Measurements from ENCODE around the gene DIPK1B. TPM values are rescaled to one million over a fixed set of nuclear protein-coding genes. Genes with fewer than 3 reads are reported as not detected.

The DIPK1B gene
- polyA plus RNA-seq, 1 of the 3 experiments (the other 2 are of a cell fraction), result 24.5 TPM

DNA sequence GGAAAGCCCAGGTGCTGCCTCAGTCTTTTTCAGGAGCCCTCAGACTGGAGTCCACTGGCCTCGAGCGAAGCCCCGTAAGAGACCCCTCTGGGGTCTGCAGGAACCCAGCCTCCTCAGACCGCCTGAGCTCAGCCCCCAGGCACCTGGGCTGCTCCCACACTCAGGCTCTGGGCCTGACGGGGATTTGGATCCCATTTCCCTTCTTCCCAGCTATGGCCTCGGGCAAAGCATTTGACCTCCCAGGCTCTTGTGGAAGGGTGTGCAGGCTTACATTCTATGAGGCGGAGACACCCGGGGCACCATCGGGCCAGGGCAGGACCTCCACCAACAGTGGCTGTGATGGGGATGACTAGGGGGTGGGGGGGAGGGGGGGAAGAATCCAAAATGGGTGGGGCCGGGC, 29.7 kb upstream of the DIPK1B start:
- H3F3A ChIP-seq (replicated peaks; ENCODE audit: insufficient read depth), result no peaks in the 10 kb centered on the region
- no peaks in the 10 kb centered on the region for H3K36me3 ChIP-seq (replicated peaks in 1 of 2; ENCODE audit: control insufficient read depth in 1 of 2, insufficient read depth in 2 of 2, low read length in 1 of 2)
- no peak for TF ChIP-seq MXI1 (IDR thresholded peaks at IDR 0.05; ENCODE audit: low read depth, low read length)
- no peak for TF ChIP-seq NRF1 (IDR thresholded peaks at IDR 0.05; ENCODE audit: low read depth, low read length)
- no peak overlapping the region for H3K4me2 ChIP-seq
- no peaks in the 10 kb centered on the region for H3K9me3 ChIP-seq
- H3K27ac ChIP-seq (ENCODE audit: low read depth in 2 of 2, low read length in 1 of 2), result no peak overlapping the region
- no peaks in the 10 kb centered on the region for H3K27me3 ChIP-seq (ENCODE audit: insufficient read depth)
- H3K9ac ChIP-seq, result no peak overlapping the region
- ChIA-PET CTCF (interaction anchor here (0.9 to 8.5 kb wide), 5 partner anchors 10 to 199 kb away, joined by 3 to 90 read pairs (median 3); no protein-coding TSS in a partner anchor), POLR2A (no interaction called here)
- H3K4me1 ChIP-seq (ENCODE audit: control insufficient read depth in 1 of 2, insufficient read depth in 2 of 2, low read depth in 1 of 2, low read length in 1 of 2), result peaks cover 4 to 38% of the 10 kb centered on the region in 2 experiments; a peak in 2 of 4 replicates
- DNase-seq, result no peak
- H2AFZ ChIP-seq (ENCODE audit: low read depth), result no peak overlapping the region
- H3K4me3 ChIP-seq (ENCODE audit: low read depth in 2 of 2, low read length in 1 of 2), result no peak overlapping the region
- 87% methylated on average over 5 of the region's 10 CpGs for WGBS (ENCODE audit: low lambda C conversion rate)
- peaks cover 22% of the 10 kb centered on the region for H3K79me2 ChIP-seq (ENCODE audit: insufficient read depth)
- no peaks in the 10 kb centered on the region for H3K9me2 ChIP-seq
- peaks cover 11% of the 10 kb centered on the region; the same call in 1 of the 2 replicates for H4K20me1 ChIP-seq (ENCODE audit: insufficient read depth)

DNA sequence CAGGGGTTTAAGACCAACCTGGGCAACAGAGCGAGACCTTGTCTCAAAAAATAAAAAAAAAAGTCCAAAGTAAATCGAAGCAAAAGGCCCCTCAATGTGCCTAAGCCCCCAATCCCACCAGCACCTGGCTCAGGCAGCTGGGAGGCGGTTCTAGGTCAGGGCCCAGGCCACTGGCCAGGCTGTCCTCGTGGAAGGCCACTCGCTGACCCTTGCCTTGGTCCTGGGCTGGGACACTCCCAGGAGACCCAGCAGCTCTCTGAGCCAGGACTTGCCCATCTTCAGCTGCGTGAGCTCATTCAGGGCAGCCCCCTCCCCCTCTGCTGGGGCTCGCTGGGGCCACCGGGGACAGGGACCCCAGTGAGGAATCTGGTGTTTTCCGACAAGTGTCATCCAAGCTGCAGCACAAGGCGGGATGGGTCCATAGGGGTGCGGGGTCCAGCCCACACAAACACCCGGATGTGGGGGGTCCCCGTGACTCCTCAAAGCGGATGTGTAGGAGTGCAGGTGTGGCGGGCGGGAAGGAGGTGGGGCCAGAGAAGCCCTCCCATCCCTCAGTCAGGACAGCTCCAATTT, 29.1 kb upstream of the DIPK1B start:
- no peak for DNase-seq
- TF ChIP-seq SMC3 (IDR thresholded peaks at IDR 0.05; ENCODE audit: low read depth, low read length) (no peak), ELF1 (IDR thresholded peaks at IDR 0.05) (no peak), TCF12 (IDR thresholded peaks at IDR 0.05) (no peak), FOXM1 (IDR thresholded peaks at IDR 0.05; ENCODE audit: low read depth) (no peak), TEAD4 (IDR thresholded peaks at IDR 0.05; ENCODE audit: borderline replicate concordance, insufficient read depth) (no peak), PBX3 (IDR thresholded peaks at IDR 0.05) (no peak), USF2 (IDR thresholded peaks at IDR 0.05; ENCODE audit: borderline replicate concordance, low read depth, low read length) (no peak), MXI1 (IDR thresholded peaks at IDR 0.05; ENCODE audit: low read depth, low read length) (no peak), FOXJ3 (CRISPR knock-in tag; IDR thresholded peaks at IDR 0.05) (no peak), TAF1 (IDR thresholded peaks at IDR 0.05; ENCODE audit: borderline replicate concordance, low read depth, low read length) (no peak), POLR2AphosphoS5 (IDR thresholded peaks at IDR 0.05; ENCODE audit: low read depth, low read length) (no peak)
- TF ChIP-seq, protein P1, sequence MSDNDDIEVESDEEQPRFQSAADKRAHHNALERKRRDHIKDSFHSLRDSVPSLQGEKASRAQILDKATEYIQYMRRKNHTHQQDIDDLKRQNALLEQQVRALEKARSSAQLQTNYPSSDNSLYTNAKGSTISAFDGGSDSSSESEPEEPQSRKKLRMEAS (IDR thresholded peaks at IDR 0.05; ENCODE audit: low read depth), result no peak
- 96% methylated on average over 10 of the region's 16 CpGs for WGBS (ENCODE audit: low lambda C conversion rate)
- Histone ChIP-seq H3K9ac (no peak overlapping the region), H3F3A (replicated peaks; ENCODE audit: insufficient read depth) (no peaks in the 10 kb centered on the region), H3K9me3 (no peaks in the 10 kb centered on the region), H3K4me2 (no peak overlapping the region), H2AFZ (ENCODE audit: low read depth) (no peak overlapping the region), H3K36me3 (replicated peaks in 1 of 2; ENCODE audit: control insufficient read depth in 1 of 2, insufficient read depth in 2 of 2, low read length in 1 of 2) (no peaks in the 10 kb centered on the region), H3K27me3 (ENCODE audit: insufficient read depth) (no peaks in the 10 kb centered on the region), H3K4me1 (ENCODE audit: control insufficient read depth in 1 of 2, insufficient read depth in 2 of 2, low read depth in 1 of 2, low read length in 1 of 2) (peaks cover 4 to 37% of the 10 kb centered on the region in 2 experiments; a peak in 2 of 4 replicates), H3K4me3 (ENCODE audit: low read depth in 2 of 2, low read length in 1 of 2) (no peak overlapping the region), H3K27ac (ENCODE audit: low read depth in 2 of 2, low read length in 1 of 2) (no peak overlapping the region), H3K9me2 (no peaks in the 10 kb centered on the region), H4K20me1 (ENCODE audit: insufficient read depth) (peaks cover 11% of the 10 kb centered on the region; the same call in 1 of the 2 replicates), H3K79me2 (ENCODE audit: insufficient read depth) (peaks cover 22% of the 10 kb centered on the region)
- ChIA-PET CTCF (interaction anchor here (1.2 to 8.5 kb wide), 4 partner anchors 11 to 199 kb away, joined by 3 to 90 read pairs (median 4); no protein-coding TSS in a partner anchor), POLR2A (no interaction called here)

Data from SK-N-SH (cell line).